Transverse colon (tissue), 3 donors: Measurements from ENCODE around the gene MPHOSPH9.

Experiments used
- POLR2A ChIP-seq: fragments of 450-650 bp; IDR thresholded peaks from one replicate; pipeline ENCODE4 v1.6.1; 2016; ENCODE audit warnings: antibody characterized with exemption, mild to moderate bottlenecking, moderate library complexity
- TF ChIP-seq, protein P1 (sequence below), 5 experiments: fragments of 200-600 bp in 3 of 5; fragments of 450-650 bp in 2 of 5; sonication (generic) in 3 of 5; IDR thresholded peaks; 1 replicate in 2 of 5; 2 replicates in 3 of 5; pipeline ENCODE4 v1.5.1; 2016 to 2017; ENCODE audit warnings: antibody characterized with exemption in 5 of 5, inconsistent platforms in 3 of 5, mild to moderate bottlenecking in 2 of 5, moderate library complexity in 1 of 5

- TF ChIP-seq, protein P1, sequence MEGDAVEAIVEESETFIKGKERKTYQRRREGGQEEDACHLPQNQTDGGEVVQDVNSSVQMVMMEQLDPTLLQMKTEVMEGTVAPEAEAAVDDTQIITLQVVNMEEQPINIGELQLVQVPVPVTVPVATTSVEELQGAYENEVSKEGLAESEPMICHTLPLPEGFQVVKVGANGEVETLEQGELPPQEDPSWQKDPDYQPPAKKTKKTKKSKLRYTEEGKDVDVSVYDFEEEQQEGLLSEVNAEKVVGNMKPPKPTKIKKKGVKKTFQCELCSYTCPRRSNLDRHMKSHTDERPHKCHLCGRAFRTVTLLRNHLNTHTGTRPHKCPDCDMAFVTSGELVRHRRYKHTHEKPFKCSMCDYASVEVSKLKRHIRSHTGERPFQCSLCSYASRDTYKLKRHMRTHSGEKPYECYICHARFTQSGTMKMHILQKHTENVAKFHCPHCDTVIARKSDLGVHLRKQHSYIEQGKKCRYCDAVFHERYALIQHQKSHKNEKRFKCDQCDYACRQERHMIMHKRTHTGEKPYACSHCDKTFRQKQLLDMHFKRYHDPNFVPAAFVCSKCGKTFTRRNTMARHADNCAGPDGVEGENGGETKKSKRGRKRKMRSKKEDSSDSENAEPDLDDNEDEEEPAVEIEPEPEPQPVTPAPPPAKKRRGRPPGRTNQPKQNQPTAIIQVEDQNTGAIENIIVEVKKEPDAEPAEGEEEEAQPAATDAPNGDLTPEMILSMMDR (IDR thresholded peaks at IDR 0.05), result no peak
- no peak for TF ChIP-seq POLR2A
Measured at GRCh38 chr12:123105211-123105826, 127.6 kb downstream of the MPHOSPH9 start.
